HL-60 (cell line): ENCODE measurements around the gene ARMC7.

Experiments
- CTCF ChIP-seq: IDR thresholded peaks from one replicate; pipeline ENCODE4 v1.5.1; 2011; ENCODE audit warnings: low read length, control low read depth, inconsistent platforms; ENCODE audit not compliant: insufficient read depth
- GABPA ChIP-seq: IDR thresholded peaks from 2 replicates; pipeline ENCODE4 v1.6.1; 2012; ENCODE audit warnings: low read depth
- POLR2AphosphoS5 ChIP-seq: IDR thresholded peaks from 2 replicates; pipeline ENCODE4 v1.6.1; 2012; ENCODE audit warnings: low read depth

DNA sequence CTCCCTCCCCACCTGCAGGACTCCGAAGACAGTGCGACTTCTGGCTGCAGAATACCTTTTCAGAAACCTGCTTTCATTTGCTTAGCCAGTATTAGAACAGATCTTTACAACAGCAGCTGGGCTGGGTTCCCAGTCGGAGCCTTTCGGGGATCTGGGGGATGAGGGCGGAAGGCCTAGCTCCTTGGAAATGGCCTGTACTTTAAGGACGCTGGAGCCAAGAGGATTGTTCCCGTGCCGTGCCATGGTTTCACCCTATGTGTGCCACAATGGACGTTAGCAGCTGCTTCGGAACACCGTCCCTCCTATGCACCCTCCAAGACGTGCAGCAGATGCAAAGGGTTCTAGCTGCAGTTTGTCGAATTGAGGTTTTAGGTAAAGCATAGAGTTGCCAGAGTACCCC is 46.6 kb upstream of the ARMC7 start:
- TF ChIP-seq POLR2AphosphoS5 (no peak), CTCF (no peak), GABPA (no peak)
